ENCODE data around the gene THRA. TPM values are rescaled to one million over a fixed set of nuclear protein-coding genes. Genes with fewer than 3 reads are reported as not detected.

Gene THRA
- total RNA-seq, 1 experiment from 2014 or later = 11.7 TPM

DNA sequence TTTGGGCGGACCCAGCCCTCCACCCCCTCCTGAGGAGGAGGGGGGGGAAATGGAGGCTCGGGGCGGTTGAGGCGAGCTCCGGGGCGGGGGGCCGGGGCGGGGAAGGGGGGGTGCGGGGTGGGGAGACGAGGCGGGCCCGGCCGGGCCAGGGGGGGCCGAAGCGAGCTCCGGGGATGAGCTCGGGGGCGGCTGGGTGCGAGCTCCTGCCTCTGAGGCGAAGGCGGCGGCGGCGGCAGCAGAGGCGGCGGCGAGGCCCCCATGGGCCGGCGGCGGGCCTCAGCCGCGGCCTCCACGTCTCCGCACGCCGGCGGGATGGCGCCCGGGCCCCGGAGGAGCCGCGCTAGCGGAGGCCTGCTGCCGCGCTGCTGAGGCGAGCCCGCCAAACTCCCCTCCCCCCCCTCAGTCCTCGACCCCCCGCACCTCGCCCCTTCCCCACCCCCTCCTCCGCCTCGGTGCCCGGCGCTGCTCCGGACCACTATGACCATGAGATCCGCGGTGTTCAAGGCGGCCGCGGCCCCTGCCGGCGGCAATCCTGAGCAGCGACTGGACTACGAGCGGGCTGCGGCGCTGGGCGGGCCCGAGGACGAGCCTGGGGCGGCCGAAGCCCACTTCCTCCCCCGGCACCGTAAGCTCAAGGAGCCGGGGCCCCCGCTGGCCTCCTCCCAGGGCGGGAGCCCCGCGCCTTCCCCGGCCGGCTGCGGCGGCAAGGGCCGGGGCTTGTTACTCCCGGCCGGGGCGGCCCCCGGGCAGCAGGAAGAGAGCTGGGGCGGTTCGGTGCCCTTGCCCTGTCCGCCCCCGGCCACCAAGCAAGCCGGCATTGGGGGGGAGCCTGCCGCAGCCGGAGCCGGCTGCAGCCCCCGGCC lies 59.6 kb downstream of the THRA start:
- ChIA-PET POLR2A (interaction anchor here (0.5 to 0.7 kb wide), 5 partner anchors 20 to 68 kb away, joined by 3 to 12 read pairs (median 4); no protein-coding TSS in a partner anchor), CTCF (interaction anchor here (0.6 to 4.2 kb wide), 3 partner anchors 10 to 123 kb away, joined by 5 to 34 read pairs (median 8); no protein-coding TSS in a partner anchor)
- ATAC-seq = peak; percentile 67
- peaks cover 15% of the 10 kb centered on the region for H3K4me1 ChIP-seq (ENCODE audit: control insufficient read depth, insufficient read depth, low read length)
- H3K9me3 ChIP-seq (ENCODE audit: control insufficient read depth, insufficient read depth, low read depth, low read length) = no peaks in the 10 kb centered on the region
- BruUV-seq (replicated peaks) = no TSS peak
- DNase-seq (ENCODE audit: low read depth, low spot score) = no peak
- in situ Hi-C loops (cut with HindIII; ENCODE audit: low pct_unique_long_range_greater_than_20kb, low sequenced_read_pairs) (no loop called here), intact Hi-C loops (cut with micrococcal nuclease; ENCODE audit: unreplicated experiment) (no loop called here)
- H3K36me3 ChIP-seq (ENCODE audit: control insufficient read depth, insufficient read depth, low read length) = peaks cover 7% of the 10 kb centered on the region; the same call in 1 of the 2 replicates
- H3K4me3 ChIP-seq (ENCODE audit: low read depth in 2 of 2, low read length in 2 of 2) = peak overlapping the region; percentile 76 to 93
- peak overlapping the region; percentile 91 for H3K27ac ChIP-seq (ENCODE audit: low read length)
- no peaks in the 10 kb centered on the region for H3K27me3 ChIP-seq (ENCODE audit: control insufficient read depth, insufficient read depth, low read length)
- TF ChIP-seq, protein P1, sequence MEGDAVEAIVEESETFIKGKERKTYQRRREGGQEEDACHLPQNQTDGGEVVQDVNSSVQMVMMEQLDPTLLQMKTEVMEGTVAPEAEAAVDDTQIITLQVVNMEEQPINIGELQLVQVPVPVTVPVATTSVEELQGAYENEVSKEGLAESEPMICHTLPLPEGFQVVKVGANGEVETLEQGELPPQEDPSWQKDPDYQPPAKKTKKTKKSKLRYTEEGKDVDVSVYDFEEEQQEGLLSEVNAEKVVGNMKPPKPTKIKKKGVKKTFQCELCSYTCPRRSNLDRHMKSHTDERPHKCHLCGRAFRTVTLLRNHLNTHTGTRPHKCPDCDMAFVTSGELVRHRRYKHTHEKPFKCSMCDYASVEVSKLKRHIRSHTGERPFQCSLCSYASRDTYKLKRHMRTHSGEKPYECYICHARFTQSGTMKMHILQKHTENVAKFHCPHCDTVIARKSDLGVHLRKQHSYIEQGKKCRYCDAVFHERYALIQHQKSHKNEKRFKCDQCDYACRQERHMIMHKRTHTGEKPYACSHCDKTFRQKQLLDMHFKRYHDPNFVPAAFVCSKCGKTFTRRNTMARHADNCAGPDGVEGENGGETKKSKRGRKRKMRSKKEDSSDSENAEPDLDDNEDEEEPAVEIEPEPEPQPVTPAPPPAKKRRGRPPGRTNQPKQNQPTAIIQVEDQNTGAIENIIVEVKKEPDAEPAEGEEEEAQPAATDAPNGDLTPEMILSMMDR (IDR thresholded peaks at IDR 0.05) = no peak
- no peak for TF ChIP-seq POLR2AphosphoS5 (IDR thresholded peaks at IDR 0.05; ENCODE audit: low read depth, low read length)
- TF ChIP-seq, protein P2, sequence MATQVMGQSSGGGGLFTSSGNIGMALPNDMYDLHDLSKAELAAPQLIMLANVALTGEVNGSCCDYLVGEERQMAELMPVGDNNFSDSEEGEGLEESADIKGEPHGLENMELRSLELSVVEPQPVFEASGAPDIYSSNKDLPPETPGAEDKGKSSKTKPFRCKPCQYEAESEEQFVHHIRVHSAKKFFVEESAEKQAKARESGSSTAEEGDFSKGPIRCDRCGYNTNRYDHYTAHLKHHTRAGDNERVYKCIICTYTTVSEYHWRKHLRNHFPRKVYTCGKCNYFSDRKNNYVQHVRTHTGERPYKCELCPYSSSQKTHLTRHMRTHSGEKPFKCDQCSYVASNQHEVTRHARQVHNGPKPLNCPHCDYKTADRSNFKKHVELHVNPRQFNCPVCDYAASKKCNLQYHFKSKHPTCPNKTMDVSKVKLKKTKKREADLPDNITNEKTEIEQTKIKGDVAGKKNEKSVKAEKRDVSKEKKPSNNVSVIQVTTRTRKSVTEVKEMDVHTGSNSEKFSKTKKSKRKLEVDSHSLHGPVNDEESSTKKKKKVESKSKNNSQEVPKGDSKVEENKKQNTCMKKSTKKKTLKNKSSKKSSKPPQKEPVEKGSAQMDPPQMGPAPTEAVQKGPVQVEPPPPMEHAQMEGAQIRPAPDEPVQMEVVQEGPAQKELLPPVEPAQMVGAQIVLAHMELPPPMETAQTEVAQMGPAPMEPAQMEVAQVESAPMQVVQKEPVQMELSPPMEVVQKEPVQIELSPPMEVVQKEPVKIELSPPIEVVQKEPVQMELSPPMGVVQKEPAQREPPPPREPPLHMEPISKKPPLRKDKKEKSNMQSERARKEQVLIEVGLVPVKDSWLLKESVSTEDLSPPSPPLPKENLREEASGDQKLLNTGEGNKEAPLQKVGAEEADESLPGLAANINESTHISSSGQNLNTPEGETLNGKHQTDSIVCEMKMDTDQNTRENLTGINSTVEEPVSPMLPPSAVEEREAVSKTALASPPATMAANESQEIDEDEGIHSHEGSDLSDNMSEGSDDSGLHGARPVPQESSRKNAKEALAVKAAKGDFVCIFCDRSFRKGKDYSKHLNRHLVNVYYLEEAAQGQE (IDR thresholded peaks at IDR 0.05; ENCODE audit: insufficient read depth in 1 of 2, low read depth in 2 of 2, low read length in 1 of 2) = no peak
- TF ChIP-seq SIN3A (IDR thresholded peaks at IDR 0.05; ENCODE audit: borderline replicate concordance, insufficient read depth, low read depth, low read length) = peak; percentile 1; the same call in 1 of the 2 replicates
- TF ChIP-seq TCF7L2 (IDR thresholded peaks at IDR 0.05; ENCODE audit: low read depth, low read length) = no peak

DNA sequence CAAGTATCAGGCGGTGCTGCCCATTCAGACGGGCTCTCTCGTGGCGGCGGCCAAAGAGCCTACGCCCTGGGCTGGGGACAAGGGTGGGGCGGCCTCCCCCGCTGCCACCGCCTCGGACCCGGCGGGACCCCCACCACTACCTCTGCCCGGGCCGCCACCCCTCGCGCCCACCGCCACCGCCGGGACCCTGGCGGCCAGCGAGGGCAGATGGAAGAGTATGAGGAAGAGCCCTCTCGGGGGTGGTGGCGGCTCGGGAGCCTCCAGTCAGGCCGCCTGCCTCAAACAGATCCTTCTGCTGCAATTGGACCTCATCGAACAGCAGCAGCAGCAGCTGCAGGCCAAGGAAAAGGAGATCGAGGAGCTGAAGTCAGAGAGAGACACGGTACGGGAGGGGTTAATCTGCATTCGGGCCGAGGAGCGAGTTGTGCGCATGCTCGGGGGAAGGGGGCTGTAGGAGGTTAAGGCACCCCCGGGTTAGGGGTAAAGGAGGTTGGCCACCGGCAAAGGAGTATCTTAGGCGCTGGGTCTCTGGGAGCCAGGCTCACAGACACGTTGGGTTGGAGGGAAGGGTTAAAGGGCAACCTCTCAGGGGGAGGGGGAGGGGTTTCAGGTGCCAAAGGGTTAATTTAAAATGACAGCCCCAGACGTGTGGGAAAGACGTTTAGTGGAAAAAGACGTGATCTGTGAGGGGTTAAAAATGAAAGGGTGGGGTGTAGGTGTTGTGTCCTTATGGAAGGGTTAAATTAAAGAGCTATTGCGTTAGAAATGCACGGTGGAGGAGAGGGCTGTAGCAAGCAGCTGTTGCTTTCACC lies 60.4 kb downstream of the THRA start:
- peaks cover 15% of the 10 kb centered on the region for H3K4me1 ChIP-seq (ENCODE audit: control insufficient read depth, insufficient read depth, low read length)
- in situ Hi-C loops (cut with HindIII; ENCODE audit: low pct_unique_long_range_greater_than_20kb, low sequenced_read_pairs) = no loop called here
- no peaks in the 10 kb centered on the region for H3K9me3 ChIP-seq (ENCODE audit: control insufficient read depth, insufficient read depth, low read depth, low read length)
- ChIA-PET POLR2A (interaction anchor here (0.5 to 0.8 kb wide), 5 partner anchors 17 to 142 kb away, joined by 3 to 10 read pairs (median 4); partner anchors contain the start of genes CASC3 and PSMD3), CTCF (interaction anchor here (0.7 to 4.2 kb wide), 2 partner anchors 11 to 13 kb away, joined by 8 to 34 read pairs; no protein-coding TSS in a partner anchor)
- ATAC-seq (peak; percentile 29), DNase-seq (ENCODE audit: low read depth, low spot score) (no peak)
- TF ChIP-seq SIN3A (IDR thresholded peaks at IDR 0.05; ENCODE audit: borderline replicate concordance, insufficient read depth, low read depth, low read length) = peak; percentile 77; the same call in 1 of the 2 replicates
- peak; percentile 57 for TF ChIP-seq POLR2AphosphoS5 (IDR thresholded peaks at IDR 0.05; ENCODE audit: low read depth, low read length)
- TF ChIP-seq, protein P1 (IDR thresholded peaks at IDR 0.05) = no peak
- no peak for TF ChIP-seq TCF7L2 (IDR thresholded peaks at IDR 0.05; ENCODE audit: low read depth, low read length)
- TF ChIP-seq, protein P2 (IDR thresholded peaks at IDR 0.05; ENCODE audit: insufficient read depth in 1 of 2, low read depth in 2 of 2, low read length in 1 of 2) = no peak
- H3K4me3 ChIP-seq (ENCODE audit: low read depth in 2 of 2, low read length in 2 of 2) = peak overlapping the region; percentile 74 to 93
- H3K36me3 ChIP-seq (ENCODE audit: control insufficient read depth, insufficient read depth, low read length) = peaks cover 7% of the 10 kb centered on the region; the same call in 1 of the 2 replicates
- peak overlapping the region; percentile 91 for H3K27ac ChIP-seq (ENCODE audit: low read length)
- intact Hi-C loops (cut with micrococcal nuclease; ENCODE audit: unreplicated experiment) = no loop called here
- H3K27me3 ChIP-seq (ENCODE audit: control insufficient read depth, insufficient read depth, low read length) = no peaks in the 10 kb centered on the region
- no TSS peak for BruUV-seq (replicated peaks)

Measured in Panc1 (cell line).